GM18519 (cell line): ENCODE data around the gene ZNF524.
"Not testable (repeated sequence)": the region's sequence is repeated elsewhere in the genome, so short reads cannot be mapped to it uniquely, and the experiment has no call there.

Source experiments
- ATAC-seq: cut with Tn5 transposase; IDR thresholded peaks from one replicate; pipeline ENCODE4 v1.9.1; 2021; ENCODE audit warnings: mild to moderate bottlenecking, moderate library complexity; ENCODE audit not compliant: unreplicated experiment, low FRiP score

ZNF524 gene, protein sequence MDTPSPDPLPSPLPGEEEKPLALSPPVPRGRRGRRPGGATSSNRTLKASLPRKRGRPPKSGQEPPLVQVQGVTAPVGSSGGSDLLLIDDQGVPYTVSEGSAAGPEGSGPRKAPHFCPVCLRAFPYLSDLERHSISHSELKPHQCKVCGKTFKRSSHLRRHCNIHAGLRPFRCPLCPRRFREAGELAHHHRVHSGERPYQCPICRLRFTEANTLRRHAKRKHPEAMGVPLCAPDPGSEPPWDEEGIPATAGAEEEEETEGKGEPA

DNA sequence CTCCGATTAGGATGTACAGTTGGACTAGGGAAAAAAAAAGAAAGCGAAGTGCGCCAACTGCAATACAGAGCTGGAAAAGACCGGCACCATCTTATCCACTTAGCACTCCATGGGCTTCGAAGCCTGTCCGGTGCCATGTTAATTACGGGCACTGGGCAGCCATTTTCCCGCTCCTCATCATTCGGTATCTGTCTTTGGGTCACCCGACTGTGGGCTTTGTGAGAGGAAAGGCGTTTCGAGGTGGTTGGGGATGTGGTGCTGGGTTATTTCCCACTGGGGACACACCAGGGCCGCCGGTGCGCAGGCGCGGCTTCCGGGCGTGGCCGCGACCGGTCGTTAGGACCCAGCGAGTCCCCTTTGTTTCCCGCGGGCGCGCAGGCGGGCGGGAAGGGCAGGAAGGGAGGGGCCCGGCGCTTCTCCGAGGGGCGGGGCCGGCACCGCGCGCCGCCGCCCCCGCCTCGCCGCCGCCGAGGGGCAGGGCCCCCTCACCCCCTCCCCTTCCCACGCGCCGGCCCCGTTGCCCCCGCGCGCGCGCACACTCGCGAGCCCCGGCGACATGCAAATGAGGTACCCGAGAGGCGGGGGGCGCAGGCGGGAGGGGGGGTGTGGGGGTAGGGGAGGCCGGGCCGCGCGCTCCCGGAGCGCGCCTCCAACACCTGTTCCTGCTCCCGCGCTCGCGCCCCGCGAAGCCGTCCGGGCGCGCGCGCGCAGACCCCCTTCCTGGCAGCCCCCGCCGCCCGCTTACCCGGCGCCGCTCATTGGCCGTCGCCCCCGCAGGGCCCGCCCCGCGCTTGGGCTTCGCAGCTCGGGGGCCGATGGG, at the start of gene ZNF524:
Gene ZNF524, plus strand, starts transcription at position 447 of the 820 bp plus-strand sequence. CDS start 1,825 bp downstream, outside the sequence.
- peak; percentile 16 for ATAC-seq

DNA sequence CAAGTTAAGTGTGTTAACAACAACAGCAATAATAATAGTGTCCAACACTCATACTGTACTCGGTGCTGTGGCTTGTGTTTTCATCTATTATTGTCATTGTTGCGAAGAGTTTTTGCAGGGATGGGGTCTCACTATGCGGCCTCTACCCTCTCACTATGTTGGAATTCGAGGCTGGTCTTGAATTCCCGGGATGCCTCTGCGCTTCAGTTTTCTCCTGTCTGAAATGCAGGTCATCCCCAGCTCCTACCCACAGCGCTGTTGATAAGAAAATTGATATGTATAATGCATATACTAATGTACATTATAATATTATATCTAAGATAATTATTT, 49.8 kb upstream of the ZNF524 start:
- ATAC-seq, result no peak

DNA sequence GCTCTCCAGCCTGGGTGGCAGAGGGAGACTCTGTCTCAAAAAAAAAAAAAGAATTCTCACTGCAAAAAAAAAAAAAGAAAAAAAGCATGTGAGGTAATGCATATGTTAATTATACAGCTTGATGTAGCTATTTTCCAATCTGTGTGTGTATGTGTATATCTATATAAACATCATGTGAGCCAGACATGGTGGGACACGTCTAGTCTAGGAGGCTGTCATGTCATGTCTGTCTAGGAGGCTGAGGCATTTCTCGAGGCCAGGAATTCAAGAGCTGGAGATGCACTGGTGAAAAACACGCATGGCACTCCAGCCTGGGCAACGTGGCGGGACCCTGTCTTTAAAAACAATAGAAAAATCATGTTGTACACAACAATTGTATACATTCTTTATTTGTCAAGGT, 47.9 kb upstream of the ZNF524 start:
- ATAC-seq, result no peak

DNA sequence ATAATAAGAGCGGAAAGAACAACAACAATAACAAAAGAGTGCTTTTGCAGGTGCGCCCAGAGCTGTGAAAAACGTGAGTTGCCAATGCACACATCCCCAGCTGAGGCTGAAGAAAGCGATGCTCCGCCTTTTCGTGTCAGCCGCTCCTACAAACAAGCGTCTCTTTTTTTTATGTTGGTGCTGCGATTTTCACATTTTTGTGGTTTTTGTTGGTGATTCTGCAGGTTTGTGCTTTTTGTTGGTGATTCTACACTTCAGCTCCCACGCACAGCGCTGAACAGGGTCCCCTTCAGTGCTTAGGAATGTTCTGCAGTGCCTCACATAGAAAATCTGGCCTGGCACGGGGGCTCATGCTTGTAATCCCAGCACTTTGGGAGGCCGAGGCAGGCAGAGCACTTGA, 47.5 kb upstream of the ZNF524 start:
- no peak for ATAC-seq

GRCh38 chr19:55553217-55554182, 46.6 kb upstream of the ZNF524 start:
- no peak for ATAC-seq

DNA sequence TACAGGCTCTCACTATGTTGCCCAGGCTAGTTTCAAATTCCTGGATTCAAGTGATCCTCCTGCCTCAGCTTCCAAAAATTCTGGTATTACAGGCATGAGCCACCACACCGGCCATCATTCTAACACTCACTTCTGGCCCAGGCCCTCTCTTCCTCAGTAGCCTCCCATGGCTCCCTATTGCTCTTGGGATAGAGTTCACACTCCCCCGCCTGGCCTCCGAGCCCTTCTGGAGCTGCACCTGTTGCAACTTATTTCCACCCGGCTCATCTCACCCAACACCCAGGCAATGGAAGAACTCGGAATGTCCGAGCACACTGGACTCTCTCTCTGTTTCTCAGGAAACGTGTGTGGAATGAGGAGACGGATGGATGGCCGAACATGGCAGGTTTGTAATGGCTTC, 45.8 kb upstream of the ZNF524 start:
- ATAC-seq, result no peak

GRCh38 chr19:55554741-55555152, 45.3 kb upstream of the ZNF524 start:
- ATAC-seq, result no peak

- ATAC-seq, result no peak
These were observed 40.4 kb upstream of the ZNF524 start for GRCh38 chr19:55559684-55560083.

GRCh38 chr19:55563261-55563690, 36.8 kb upstream of the ZNF524 start:
- no peak for ATAC-seq

DNA sequence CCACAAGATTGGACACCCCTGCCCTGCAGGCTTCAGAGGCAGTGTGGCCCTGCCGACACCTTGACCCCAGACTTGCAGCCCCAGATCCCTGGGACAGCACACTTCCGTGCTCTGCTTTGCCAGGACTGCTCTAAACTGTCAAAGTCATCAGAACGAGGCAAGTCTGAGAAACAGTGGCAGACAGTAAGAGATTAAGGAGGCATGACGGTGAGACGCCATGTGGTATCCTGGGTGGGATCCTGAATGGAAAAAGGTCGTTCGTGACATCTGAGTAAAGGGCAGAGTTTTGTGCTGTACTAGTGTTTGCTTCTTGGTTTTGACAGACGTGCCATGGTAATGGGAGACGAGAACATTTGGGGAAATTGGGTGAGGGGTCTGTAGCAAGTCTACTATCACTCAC, 33.3 kb upstream of the ZNF524 start:
- no peak for ATAC-seq

DNA sequence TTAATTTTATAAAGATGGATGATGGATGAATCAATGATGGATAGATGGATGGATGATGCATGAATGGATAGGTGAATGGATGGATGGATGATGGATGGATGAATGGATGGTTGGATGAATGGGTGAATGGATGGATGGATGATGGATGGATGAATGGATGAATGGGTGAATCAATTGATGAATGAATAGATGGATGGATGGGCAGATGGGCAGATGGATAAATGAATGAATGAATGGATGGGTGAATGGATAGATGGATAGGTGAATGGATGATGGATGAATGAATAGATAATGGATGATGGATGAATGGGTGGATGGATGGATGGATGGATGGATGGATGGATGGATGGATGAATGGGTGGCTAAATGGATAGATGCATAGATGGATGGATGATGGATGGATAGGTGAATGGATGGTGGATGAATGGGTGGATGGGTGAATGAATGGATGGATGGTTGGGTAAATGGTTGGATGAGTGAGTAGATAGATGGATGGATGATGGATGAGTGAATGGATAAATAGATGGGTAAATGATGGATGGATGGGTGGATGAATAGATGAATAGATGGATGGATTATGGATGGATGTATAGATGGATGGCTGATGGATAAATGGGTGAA, 32.3 kb upstream of the ZNF524 start:
- no peak for ATAC-seq

DNA sequence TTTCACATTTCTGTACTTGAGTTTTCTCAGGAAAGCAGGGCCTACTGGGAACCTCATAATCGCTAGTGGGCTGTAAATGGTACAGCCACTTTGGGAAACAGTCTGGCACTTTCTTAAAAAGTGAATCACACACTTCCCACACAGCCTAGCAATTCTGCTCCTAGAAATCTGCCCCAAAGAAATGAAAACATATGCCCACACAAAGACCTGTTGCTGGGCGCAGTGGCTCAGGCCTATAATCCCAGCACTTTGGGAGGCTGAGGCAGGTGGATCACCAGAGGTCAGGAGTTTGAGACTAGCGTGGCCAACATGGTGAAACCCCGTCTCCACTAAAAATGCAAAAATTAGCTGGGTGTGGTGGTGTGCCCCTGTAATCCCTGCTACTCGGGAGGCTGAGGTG, 30.6 kb upstream of the ZNF524 start:
- not testable (repeated sequence) for ATAC-seq

GRCh38 chr19:55573929-55574328, 26.2 kb upstream of the ZNF524 start:
- ATAC-seq, result not testable (repeated sequence)

- ATAC-seq, result no peak
These were observed 23.3 kb upstream of the ZNF524 start for GRCh38 chr19:55576746-55577145.

DNA sequence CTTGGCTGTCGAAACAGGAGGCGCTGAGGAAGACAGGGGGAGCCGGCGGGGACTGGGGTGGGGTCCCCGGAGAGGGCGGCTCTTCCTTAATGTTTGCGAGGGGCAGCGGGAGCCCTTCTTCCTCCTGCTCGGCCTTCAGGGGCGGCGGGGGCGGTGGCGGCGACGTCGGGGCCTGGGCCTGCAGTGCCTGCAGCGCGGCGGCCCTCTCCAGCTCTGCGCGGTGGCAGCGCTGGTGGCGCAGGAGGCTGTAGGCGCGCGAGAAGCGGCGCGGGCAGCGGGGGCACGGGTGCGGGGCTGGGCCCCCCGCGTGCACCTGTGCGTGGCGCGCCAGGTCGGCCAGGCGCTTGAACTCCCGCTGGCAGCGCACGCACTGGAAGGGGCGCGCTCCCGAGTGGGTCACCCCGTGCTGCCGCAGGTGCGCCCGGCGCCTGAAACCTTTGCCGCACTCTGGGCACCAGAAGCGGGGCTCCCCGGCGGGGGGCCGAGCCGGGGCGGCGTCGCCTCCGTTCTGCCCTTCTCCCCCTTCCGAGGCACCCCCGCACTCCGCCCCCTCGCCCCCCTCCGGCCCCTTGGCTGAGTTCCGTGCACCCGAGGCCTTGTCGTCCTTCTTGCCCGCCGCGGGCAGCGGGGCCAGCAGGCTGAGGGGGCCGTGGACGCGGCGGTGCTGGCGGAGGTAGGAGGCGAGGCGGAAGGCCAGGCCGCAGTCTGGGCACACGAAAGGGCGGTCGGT, 21.9 kb upstream of the ZNF524 start:
- no peak for ATAC-seq

DNA sequence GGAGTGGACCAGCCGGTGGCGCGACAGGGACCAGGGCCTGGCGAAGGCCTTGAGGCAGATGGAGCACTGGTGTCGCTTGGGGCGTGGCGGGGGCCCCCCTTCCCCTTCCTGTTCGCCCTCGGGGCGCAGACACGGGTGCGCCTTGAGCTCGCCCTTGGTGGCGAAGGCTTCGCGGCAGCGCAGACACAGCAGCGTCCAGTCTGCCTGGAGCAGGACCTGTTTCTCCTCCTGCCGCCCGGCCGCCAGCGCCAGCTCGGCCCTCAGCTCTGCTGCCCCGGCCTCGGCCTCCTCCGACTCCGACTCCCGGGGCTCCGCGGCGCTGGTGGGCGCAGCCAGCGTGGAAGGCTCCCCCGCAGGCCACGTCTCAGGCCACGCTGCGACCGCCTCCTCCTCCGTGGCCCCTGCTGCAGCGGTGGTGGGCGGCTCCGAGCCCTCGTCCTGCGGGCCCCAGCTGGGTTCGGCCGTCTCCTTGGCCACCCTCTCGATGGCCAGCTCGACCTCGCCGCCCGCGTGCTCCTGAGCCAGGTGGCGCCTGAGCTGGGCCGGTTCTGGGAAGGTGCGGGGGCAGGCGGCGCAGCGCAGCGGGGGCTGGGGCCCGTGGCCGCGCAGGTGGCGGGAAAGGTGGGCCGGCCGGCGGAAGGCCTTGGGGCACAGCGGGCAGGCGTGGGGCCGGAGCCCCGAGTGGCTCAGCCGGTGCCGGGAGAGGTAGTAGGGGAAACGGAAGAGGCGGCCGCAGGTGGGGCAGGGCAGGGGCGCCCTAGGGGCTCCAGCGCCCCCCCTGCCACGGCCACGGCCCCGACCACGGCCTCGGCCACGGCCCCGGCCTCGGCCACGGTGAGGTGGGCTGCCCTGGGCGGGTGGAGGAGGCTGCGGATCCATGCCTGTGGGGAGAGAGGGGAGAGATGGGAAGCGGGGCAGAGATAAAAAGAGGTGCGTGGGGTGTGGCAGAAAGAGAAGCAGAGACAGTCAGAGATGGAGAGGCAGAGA, 21.0 kb upstream of the ZNF524 start:
- ATAC-seq, result no peak

DNA sequence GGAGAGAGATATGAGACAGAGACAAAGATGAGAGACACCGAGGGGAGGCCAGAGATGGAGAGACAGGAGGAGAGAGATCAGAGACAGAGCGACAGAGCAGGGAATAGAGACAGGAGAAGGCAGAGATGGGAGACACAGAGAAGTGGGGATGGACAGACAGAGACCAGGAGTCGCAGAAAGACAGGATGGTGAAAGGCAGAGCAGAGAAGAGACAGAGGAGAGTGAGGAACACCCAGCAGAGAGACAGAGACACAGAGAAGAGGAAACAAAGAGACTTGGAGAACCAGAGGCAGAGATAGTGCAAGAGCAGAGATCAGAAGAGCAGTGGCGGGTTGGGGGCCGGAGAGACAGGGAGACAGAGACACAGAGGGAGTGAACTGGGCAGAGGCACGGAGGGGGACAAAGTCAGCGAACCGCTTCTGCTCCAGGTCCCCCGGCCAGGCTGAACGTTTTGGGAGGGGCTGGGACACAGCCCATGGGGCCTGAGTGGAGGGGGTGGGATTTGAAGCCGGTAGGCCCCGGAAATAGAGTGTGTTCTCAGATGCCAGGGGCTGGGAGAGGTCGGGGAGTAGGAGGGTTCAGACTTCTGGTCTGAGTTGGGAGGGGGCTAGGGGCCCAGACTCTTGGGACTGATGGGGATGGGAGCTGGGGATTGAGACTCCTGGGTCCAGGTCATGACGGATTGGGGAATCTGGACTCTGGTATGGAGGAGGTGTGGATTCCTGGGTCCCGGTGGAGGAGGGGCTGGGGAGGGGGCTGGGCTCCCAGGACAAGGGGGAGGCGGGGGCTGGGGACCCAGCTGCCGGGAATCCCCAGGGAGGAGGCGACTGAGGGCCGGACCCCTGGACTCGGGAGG, 20.1 kb upstream of the ZNF524 start:
- ATAC-seq, result no peak
